Nephron (organoid): ENCODE results near the gene SV2A.
A peak's percentile ranks its signal among the peaks of the same experiment; 100 is the strongest.

Experiments used
- H3K27ac Mint-ChIP-seq, 3 experiments: 2 replicates each; pipeline ENCODE4 v1.8.0; 2020; ENCODE audit warnings: mixed read lengths in 3 of 3, mild to moderate bottlenecking in 2 of 3, moderate library complexity in 1 of 3
- H3K27me3 Mint-ChIP-seq: 2 replicates; pipeline ENCODE4 v1.8.0; 2021; ENCODE audit warnings: low read depth, mild to moderate bottlenecking, moderate library complexity, mixed read lengths
- H3K36me3 Mint-ChIP-seq: 2 replicates; pipeline ENCODE4 v1.8.0; 2020; ENCODE audit warnings: low read depth, mixed read lengths
- H3K4me1 Mint-ChIP-seq: 2 replicates; pipeline ENCODE4 v1.8.0; 2020; ENCODE audit warnings: mixed read lengths
- H3K4me3 Mint-ChIP-seq, 3 experiments: 2 replicates each; pipeline ENCODE4 v1.8.0; 2020; ENCODE audit warnings: mild to moderate bottlenecking in 3 of 3, mixed read lengths in 3 of 3, moderate library complexity in 2 of 3
- H3K9me3 Mint-ChIP-seq: 2 replicates; pipeline ENCODE4 v1.8.0; 2020; ENCODE audit warnings: mixed read lengths
- TF ChIP-seq, protein P1 (sequence below), 3 experiments: fragments of 200-600 bp; sonication (generic); IDR thresholded peaks; one replicate each; pipeline ENCODE4 v1.5.0; 2021; ENCODE audit warnings: antibody characterized with exemption in 3 of 3; ENCODE audit not compliant: unreplicated experiment in 3 of 3

SV2A gene

DNA sequence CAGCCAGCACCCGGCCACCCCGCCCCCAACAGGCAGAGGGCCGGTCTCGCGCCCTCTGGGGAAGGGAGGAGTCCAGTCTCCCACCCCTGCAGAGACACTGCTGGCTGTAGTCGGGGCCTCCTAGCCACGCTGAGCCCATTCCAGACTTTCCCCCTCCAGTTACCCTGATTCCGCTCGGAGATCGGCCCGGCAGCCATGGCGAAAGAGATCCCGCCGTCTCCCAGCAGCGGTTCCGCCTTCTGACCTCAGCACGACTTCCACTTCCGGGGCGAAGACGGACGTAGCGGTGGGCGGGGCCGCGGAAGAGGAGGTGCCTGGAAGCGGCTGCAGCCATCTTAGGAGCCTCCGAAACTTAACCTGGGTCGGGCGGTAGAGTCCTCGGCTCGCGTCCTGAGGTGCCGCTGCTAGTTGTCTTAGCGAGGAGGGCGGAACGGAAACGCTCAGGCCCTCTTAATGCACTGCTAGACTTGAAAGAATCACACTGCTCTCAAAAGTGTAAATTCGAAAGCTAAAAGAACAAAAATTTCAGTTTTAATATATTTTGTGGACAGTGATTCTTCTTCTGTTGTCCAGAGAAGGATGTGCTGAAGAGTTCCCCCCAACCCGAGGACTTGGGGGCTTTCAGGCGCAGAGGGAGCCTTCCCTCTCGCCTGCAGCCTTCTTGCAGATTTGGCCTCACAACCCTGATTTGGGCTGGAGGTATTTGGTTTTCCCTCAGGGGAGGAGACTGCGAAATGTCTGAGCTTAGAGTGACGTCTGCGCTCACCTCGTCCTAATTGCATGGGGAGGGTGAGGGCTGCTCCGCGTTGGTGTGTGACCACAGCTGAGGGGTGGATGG is 10.1 kb upstream of the SV2A start, which contains the start of gene SF3B4:
Gene SF3B4 (minus strand): TSS at position 241 of the 838 bp plus-strand sequence. CDS start 44 bp downstream, at position 197.
- H3K27me3 Mint-ChIP-seq = no peaks in the 10 kb centered on the region
- peaks cover 59% of the 10 kb centered on the region for H3K36me3 Mint-ChIP-seq
- peak within 1 kb of the TSS; percentile 97 to 98 (median 98) for H3K27ac Mint-ChIP-seq
- H3K9me3 Mint-ChIP-seq = no peaks in the 10 kb centered on the region
- TF ChIP-seq, protein P1, sequence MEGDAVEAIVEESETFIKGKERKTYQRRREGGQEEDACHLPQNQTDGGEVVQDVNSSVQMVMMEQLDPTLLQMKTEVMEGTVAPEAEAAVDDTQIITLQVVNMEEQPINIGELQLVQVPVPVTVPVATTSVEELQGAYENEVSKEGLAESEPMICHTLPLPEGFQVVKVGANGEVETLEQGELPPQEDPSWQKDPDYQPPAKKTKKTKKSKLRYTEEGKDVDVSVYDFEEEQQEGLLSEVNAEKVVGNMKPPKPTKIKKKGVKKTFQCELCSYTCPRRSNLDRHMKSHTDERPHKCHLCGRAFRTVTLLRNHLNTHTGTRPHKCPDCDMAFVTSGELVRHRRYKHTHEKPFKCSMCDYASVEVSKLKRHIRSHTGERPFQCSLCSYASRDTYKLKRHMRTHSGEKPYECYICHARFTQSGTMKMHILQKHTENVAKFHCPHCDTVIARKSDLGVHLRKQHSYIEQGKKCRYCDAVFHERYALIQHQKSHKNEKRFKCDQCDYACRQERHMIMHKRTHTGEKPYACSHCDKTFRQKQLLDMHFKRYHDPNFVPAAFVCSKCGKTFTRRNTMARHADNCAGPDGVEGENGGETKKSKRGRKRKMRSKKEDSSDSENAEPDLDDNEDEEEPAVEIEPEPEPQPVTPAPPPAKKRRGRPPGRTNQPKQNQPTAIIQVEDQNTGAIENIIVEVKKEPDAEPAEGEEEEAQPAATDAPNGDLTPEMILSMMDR (IDR thresholded peaks at IDR 0.05; ENCODE audit: unreplicated experiment in 3 of 3) = no peak
- peaks cover 55% of the 10 kb centered on the region for H3K4me1 Mint-ChIP-seq
- H3K4me3 Mint-ChIP-seq = peak within 1 kb of the TSS; percentile 97 to 98 (median 97)

DNA sequence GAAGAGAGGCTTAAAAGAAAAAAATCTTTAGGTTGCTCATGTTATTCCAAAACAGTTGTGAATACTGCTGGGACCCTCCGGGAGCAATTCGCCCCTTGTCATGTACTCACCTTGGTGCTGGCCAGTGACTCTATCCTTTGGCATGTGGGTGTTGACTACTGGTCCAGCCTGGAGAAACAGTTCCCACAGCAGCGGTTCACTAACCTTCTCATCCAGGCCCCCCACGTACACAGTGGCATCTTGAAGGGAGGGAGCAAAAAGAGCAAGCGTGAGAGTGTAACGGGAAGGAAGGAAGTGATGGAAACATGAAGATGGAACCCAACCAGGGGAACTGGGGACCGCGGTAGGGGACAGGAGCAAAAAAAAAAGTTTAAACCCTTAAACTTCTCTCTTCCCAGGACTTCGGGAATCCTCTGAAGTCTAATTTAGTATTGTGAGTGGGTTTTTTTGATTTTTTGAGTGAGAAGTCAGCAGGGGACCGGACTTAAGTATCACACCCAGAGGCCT is 9.5 kb upstream of the SV2A start:
- Mint-ChIP-seq H3K27me3 (no peaks in the 10 kb centered on the region), H3K4me3 (peak overlapping the region; percentile 97 to 98 (median 97)), H3K27ac (peak overlapping the region; percentile 97 to 98 (median 98)), H3K4me1 (peaks cover 53% of the 10 kb centered on the region), H3K36me3 (peaks cover 59% of the 10 kb centered on the region), H3K9me3 (no peaks in the 10 kb centered on the region)
- TF ChIP-seq, protein P1 (IDR thresholded peaks at IDR 0.05; ENCODE audit: unreplicated experiment in 3 of 3) = no peak

DNA sequence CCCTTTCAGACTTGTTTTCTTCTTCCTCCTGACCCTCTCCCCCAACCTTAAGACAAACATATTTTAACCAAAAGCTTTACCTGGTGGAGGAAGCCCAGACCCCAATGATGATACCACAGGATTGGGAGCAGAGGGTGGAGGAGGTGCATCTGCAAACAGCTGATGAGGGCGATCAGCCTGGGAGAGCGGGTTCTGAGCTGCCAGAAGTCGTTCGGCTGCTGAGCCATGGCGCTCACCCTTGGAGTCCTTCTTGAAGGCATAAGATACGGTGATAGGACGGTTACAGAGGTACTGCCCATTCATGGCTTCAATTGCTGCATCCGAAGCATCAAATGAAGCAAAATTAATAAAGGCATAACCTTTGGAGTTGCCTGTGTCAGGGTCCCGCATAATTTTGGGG is 8.7 kb upstream of the SV2A start:
- TF ChIP-seq, protein P1 (IDR thresholded peaks at IDR 0.05; ENCODE audit: unreplicated experiment in 3 of 3) = no peak
- Mint-ChIP-seq H3K4me1 (peaks cover 46% of the 10 kb centered on the region), H3K27me3 (no peaks in the 10 kb centered on the region), H3K36me3 (peaks cover 58% of the 10 kb centered on the region), H3K27ac (no peak overlapping the region), H3K9me3 (no peaks in the 10 kb centered on the region), H3K4me3 (peak overlapping the region; percentile 97 to 98 (median 97))

DNA sequence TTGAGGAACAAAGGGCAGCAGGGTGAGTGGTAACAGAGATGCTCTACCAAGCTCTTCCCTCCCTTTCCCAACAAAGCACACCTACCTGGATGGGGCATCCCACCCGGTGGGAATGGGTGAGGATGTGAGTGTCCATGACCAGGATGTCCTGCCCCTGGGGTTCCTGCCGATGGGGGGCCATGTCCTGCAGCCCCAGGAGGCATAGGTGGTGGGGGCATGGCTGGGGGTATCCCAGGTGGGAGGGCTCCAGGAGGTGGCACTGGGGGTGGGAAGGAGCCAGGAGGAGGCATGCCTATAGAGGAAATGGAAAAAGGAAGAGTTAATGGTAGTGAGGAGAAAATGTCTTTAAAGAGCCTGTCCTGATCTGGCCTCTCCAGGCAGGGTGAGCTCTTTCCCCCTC is 8.1 kb upstream of the SV2A start:
- Mint-ChIP-seq H3K36me3 (peaks cover 52% of the 10 kb centered on the region), H3K4me3 (peak overlapping the region; percentile 97 to 98 (median 97)), H3K27ac (no peak overlapping the region), H3K9me3 (no peaks in the 10 kb centered on the region), H3K27me3 (no peaks in the 10 kb centered on the region), H3K4me1 (peaks cover 45% of the 10 kb centered on the region)
- TF ChIP-seq, protein P1 (IDR thresholded peaks at IDR 0.05; ENCODE audit: unreplicated experiment in 3 of 3) = no peak

DNA sequence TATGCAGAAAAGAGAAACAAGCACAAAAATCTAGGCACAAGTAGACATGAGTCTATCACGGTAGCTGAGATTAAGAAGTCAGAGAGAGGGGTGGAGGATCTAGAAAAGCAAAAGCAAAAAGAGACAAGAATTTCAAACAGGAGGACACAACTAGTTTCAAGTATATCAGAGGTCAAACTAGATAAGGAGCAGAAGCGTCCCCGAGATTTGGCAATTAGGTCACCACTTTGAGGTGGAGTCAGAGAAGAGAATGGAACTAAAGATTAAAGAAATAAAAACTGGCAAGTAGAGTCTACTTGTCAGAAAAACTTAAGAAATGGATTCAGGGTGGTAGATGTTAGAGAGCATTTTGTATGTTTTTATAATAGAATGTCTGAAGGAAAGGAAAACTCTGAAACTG is 7.7 kb upstream of the SV2A start:
- TF ChIP-seq, protein P1 (IDR thresholded peaks at IDR 0.05; ENCODE audit: unreplicated experiment in 3 of 3) = no peak
- Mint-ChIP-seq H3K4me1 (peaks cover 41% of the 10 kb centered on the region), H3K27ac (peak overlapping the region in 2 of 3 experiments; percentile 19 to 22), H3K9me3 (no peaks in the 10 kb centered on the region), H3K36me3 (peaks cover 48% of the 10 kb centered on the region), H3K4me3 (peak overlapping the region; percentile 97 to 98 (median 97)), H3K27me3 (no peaks in the 10 kb centered on the region)
